ENCODE data around the gene FMN1. TPM values are rescaled to one million over a fixed set of nuclear protein-coding genes. Genes with fewer than 3 reads are reported as not detected.

FMN1 gene
- total and polyA plus RNA-seq, 10 of the 15 experiments (the other 5 are each of a cell fraction or from before 2014, with no cell fraction given) = 0.05 to 0.16 (median 0.08) TPM; not detected in 4

DNA sequence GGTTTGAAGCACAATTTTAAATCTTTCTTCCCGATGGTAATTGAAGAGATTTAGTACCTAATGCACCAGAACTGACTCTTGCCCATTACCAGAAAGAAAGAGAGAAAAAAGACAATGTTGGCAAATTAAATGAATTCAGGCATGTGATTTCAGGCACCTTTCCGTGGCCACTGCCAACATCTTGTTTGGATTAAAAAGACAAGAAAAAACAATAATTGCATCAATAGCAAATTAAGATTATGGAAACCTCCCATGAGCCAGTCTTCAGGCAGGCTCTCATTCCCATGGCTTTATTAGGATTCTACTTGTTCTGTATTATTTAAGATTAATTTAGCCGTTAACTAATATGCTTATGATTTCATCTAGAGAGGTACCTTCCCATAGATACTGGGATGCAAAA is 283.7 kb downstream of the FMN1 start:
- ATAC-seq (no peak), FAIRE-seq (no peak), DNase-seq (ENCODE audit: low read depth, low spot score) (no peak)
- Histone ChIP-seq H3K4me1 (ENCODE audit: control insufficient read depth, insufficient read depth, low read length) (peaks cover 24% of the 10 kb centered on the region), H3K36me3 (ENCODE audit: control insufficient read depth in 2 of 2, insufficient read depth in 2 of 2, low read length in 1 of 2) (no peaks in the 10 kb centered on the region), H3K27me3 (replicated peaks in 1 of 2; ENCODE audit: control insufficient read depth in 2 of 2, insufficient read depth in 2 of 2, low read length in 1 of 2) (no peaks in the 10 kb centered on the region), H3K4me3 (no peak overlapping the region), H3K9me3 (replicated peaks; ENCODE audit: control insufficient read depth, insufficient read depth, low read length) (no peaks in the 10 kb centered on the region), H3K4me2 (ENCODE audit: control insufficient read depth, insufficient read depth) (no peak overlapping the region), H3K79me2 (ENCODE audit: control insufficient read depth, insufficient read depth, low read length) (no peaks in the 10 kb centered on the region), H4K20me1 (ENCODE audit: control insufficient read depth, insufficient read depth) (no peaks in the 10 kb centered on the region), H2AFZ (ENCODE audit: control insufficient read depth, low read depth, low read length) (no peak overlapping the region), H3K27ac (ENCODE audit: control insufficient read depth, insufficient read depth) (no peak overlapping the region), H3K9ac (ENCODE audit: control insufficient read depth, insufficient read depth, low read length) (no peak overlapping the region)
- intact Hi-C loops (cut with micrococcal nuclease; ENCODE audit: unreplicated experiment) = no loop called here
- WGBS (ENCODE audit: insufficient coverage, insufficient replicate concordance, low lambda C conversion rate, missing lambda C conversion rate) = 94% methylated on average over 3 of the region's 3 CpGs
- RAD21 ChIA-PET (ENCODE audit: unreplicated experiment) = interaction anchor here (0.8 to 1.1 kb wide), 2 partner anchors 13 to 25 kb away, joined by 3 to 4 read pairs; no protein-coding TSS in a partner anchor
- POLR2A ChIA-PET = no interaction called here
- BruUV-seq (replicated peaks) = no TSS peak
- no peak for TF ChIP-seq NFIC (IDR thresholded peaks at IDR 0.05; ENCODE audit: low read depth, low read length)
- no peak for TF ChIP-seq SIN3A (IDR thresholded peaks at IDR 0.05; ENCODE audit: low read depth, low read length)
- TF ChIP-seq EZH2 (IDR thresholded peaks at IDR 0.05; ENCODE audit: borderline replicate concordance, control insufficient read depth, low read depth, low read length) = no peak
- no peak for TF ChIP-seq SUZ12 (IDR thresholded peaks at IDR 0.05; ENCODE audit: unreplicated experiment)
- no peak for TF ChIP-seq ZBED1 (IDR thresholded peaks at IDR 0.05; ENCODE audit: borderline replicate concordance)
- TF ChIP-seq, protein P1, sequence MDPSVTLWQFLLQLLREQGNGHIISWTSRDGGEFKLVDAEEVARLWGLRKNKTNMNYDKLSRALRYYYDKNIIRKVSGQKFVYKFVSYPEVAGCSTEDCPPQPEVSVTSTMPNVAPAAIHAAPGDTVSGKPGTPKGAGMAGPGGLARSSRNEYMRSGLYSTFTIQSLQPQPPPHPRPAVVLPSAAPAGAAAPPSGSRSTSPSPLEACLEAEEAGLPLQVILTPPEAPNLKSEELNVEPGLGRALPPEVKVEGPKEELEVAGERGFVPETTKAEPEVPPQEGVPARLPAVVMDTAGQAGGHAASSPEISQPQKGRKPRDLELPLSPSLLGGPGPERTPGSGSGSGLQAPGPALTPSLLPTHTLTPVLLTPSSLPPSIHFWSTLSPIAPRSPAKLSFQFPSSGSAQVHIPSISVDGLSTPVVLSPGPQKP (IDR thresholded peaks at IDR 0.05; ENCODE audit: low read depth, low read length) = no peak
- TF ChIP-seq LARP7 (IDR thresholded peaks at IDR 0.05) = no peak
- TF ChIP-seq ZNF24 (IDR thresholded peaks at IDR 0.05) = no peak
- no peak for TF ChIP-seq MXI1 (IDR thresholded peaks at IDR 0.05; ENCODE audit: low read depth, low read length)
- TF ChIP-seq EED (IDR thresholded peaks at IDR 0.05; ENCODE audit: low read depth) = no peak
- TF ChIP-seq TCF12 (IDR thresholded peaks at IDR 0.05; ENCODE audit: low read depth, low read length) = no peak
- no peak for TF ChIP-seq NRF1 (conservative IDR thresholded peaks at IDR 0.05; ENCODE audit: low read depth, low read length)
- TF ChIP-seq HDAC6 (IDR thresholded peaks at IDR 0.05; ENCODE audit: unreplicated experiment) = no peak
- TF ChIP-seq RELA (IDR thresholded peaks at IDR 0.05; ENCODE audit: borderline replicate concordance, partially characterized antibody) = no peak
- no peak for TF ChIP-seq EP300 (IDR thresholded peaks at IDR 0.05; ENCODE audit: borderline replicate concordance in 1 of 2, control insufficient read depth in 1 of 2, low read depth in 2 of 2, low read length in 2 of 2)
- no peak for TF ChIP-seq RCOR1 (conservative IDR thresholded peaks at IDR 0.05; ENCODE audit: low read depth, low read length)
- in situ Hi-C loops (cut with MboI) = no loop called here
- SMC1A ChIA-PET (ENCODE audit: uncharacterized antibody, unreplicated experiment) = interaction anchor here (0.9 kb wide), 1 partner anchor 67 kb away, joined by 5 read pairs; no protein-coding TSS in a partner anchor
- CTCF ChIA-PET = interaction anchor here (2.5 to 3.2 kb wide), 2 partner anchors 25 to 67 kb away, joined by 7 to 16 read pairs; no protein-coding TSS in a partner anchor

All from GM12878 (cell line).